ENCODE measurements around the gene NUP58. TPM values are rescaled to one million over a fixed set of nuclear protein-coding genes. Genes with fewer than 3 reads are reported as not detected.

The NUP58 gene
- 1 to 10 TPM; 8.9 TPM for polyA plus RNA-seq

GRCh38 chr13:25301347-25302113 lies at the start of gene NUP58:
Gene NUP58 (plus strand): TSS chr13:25301625. CDS start chr13:25301774, 149 bp downstream.
- H3K36me3 ChIP-seq (ENCODE audit: control insufficient read depth in 2 of 2, insufficient read depth in 2 of 2, low read length in 1 of 2): no peaks in the 10 kb centered on the region
- 0% methylated on average over 61 to 64 of the region's 64 CpGs for WGBS, 2 donors
- no peaks in the 10 kb centered on the region for H3K9me3 ChIP-seq (ENCODE audit: control insufficient read depth in 2 of 2, insufficient read depth in 1 of 2, low read depth in 1 of 2, low read length in 1 of 2)
- H3K4me1 ChIP-seq (ENCODE audit: control insufficient read depth in 2 of 2, insufficient read depth in 2 of 2, low read length in 1 of 2): no peaks in the 10 kb centered on the region
- peak within 1 kb of the TSS; percentile 84 to 98 for H3K27ac ChIP-seq (ENCODE audit: low read depth in 2 of 2, low read length in 1 of 2)
- H3K27me3 ChIP-seq (ENCODE audit: control insufficient read depth in 1 of 2, insufficient read depth in 2 of 2, low read length in 2 of 2): no peaks in the 10 kb centered on the region
- H3K4me3 ChIP-seq (ENCODE audit: low read depth in 1 of 2, low read length in 2 of 2): peak within 1 kb of the TSS; percentile 71 to 75

- H3K9me3 ChIP-seq (ENCODE audit: control insufficient read depth in 2 of 2, insufficient read depth in 1 of 2, low read depth in 1 of 2, low read length in 1 of 2): no peaks in the 10 kb centered on the region
- no peaks in the 10 kb centered on the region for H3K27me3 ChIP-seq (ENCODE audit: control insufficient read depth in 1 of 2, insufficient read depth in 2 of 2, low read length in 2 of 2)
- H3K27ac ChIP-seq (ENCODE audit: low read depth in 2 of 2, low read length in 1 of 2): no peak overlapping the region
- no peak overlapping the region for H3K4me3 ChIP-seq (ENCODE audit: low read depth in 1 of 2, low read length in 2 of 2)
- WGBS, 2 donors: 90 to 94% methylated on average over 4 of the region's 4 CpGs
- peaks cover 0 to 4% of the 10 kb centered on the region in 2 donors for H3K36me3 ChIP-seq (ENCODE audit: control insufficient read depth in 2 of 2, insufficient read depth in 2 of 2, low read length in 1 of 2)
- H3K4me1 ChIP-seq (ENCODE audit: control insufficient read depth in 2 of 2, insufficient read depth in 2 of 2, low read length in 1 of 2): no peaks in the 10 kb centered on the region
Observed at GRCh38 chr13:25252225-25252624, 49.2 kb upstream of the NUP58 start.

- 95 to 98% methylated on average over 2 of the region's 2 CpGs for WGBS, 2 donors
- no peak overlapping the region for H3K27ac ChIP-seq (ENCODE audit: low read depth in 2 of 2, low read length in 1 of 2)
Observed at GRCh38 chr13:25252752-25253151, 48.7 kb upstream of the NUP58 start.

DNA sequence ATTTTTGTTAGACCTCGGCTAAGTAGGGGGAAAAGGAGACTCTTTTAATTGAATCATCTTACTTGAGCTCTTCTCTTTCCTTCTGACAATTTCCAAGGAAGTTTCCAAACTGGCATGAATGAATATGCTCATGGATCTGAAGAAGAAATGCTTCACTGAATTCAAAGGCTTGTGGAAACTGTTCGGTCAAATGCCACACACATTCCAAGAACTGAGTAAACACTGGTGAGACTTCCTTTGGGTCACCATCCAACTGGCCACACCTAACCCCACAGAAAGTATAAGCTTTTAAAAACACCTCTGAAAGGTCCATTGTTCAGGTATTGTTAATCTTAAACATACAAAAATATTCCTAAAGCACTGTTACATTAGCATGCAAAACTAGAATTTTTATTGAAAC lies 47.7 kb upstream of the NUP58 start:
- no peaks in the 10 kb centered on the region for H3K9me3 ChIP-seq (ENCODE audit: control insufficient read depth in 2 of 2, insufficient read depth in 1 of 2, low read depth in 1 of 2, low read length in 1 of 2)

More at GRCh38 chr13:25252752-25253151, 48.7 kb upstream of the NUP58 start:
- H3K27me3 ChIP-seq (ENCODE audit: control insufficient read depth in 1 of 2, insufficient read depth in 2 of 2, low read length in 2 of 2): no peaks in the 10 kb centered on the region
- H3K4me3 ChIP-seq (ENCODE audit: low read depth in 1 of 2, low read length in 2 of 2): no peak overlapping the region
- no peaks in the 10 kb centered on the region for H3K9me3 ChIP-seq (ENCODE audit: control insufficient read depth in 2 of 2, insufficient read depth in 1 of 2, low read depth in 1 of 2, low read length in 1 of 2)
- peaks cover 0 to 4% of the 10 kb centered on the region in 2 donors for H3K36me3 ChIP-seq (ENCODE audit: control insufficient read depth in 2 of 2, insufficient read depth in 2 of 2, low read length in 1 of 2)
- no peaks in the 10 kb centered on the region for H3K4me1 ChIP-seq (ENCODE audit: control insufficient read depth in 2 of 2, insufficient read depth in 2 of 2, low read length in 1 of 2)

DNA sequence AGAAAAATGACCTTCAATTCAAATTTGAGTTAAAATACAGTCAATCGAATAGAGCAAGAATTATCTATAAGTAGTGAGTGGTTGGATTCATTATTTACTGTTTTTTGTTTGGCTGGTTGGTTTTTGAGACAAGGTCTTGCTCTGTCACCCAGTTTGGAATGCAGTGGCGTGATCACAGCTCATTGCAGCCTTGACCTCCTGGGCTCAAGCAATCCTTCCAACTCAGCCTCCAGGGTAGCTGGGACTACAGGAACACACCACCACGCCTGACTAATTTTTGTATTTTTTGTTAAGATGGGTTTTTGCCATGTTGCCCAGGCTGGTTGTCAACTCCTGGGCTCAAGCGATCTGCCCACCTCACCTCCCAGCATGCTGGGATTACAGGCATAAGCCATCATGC lies 39.2 kb upstream of the NUP58 start:
- Histone ChIP-seq H3K4me3 (ENCODE audit: low read depth in 1 of 2, low read length in 2 of 2) (no peak overlapping the region), H3K27me3 (ENCODE audit: control insufficient read depth in 1 of 2, insufficient read depth in 2 of 2, low read length in 2 of 2) (no peaks in the 10 kb centered on the region), H3K27ac (ENCODE audit: low read depth in 2 of 2, low read length in 1 of 2) (no peak overlapping the region), H3K4me1 (ENCODE audit: control insufficient read depth in 2 of 2, insufficient read depth in 2 of 2, low read length in 1 of 2) (no peaks in the 10 kb centered on the region), H3K36me3 (ENCODE audit: control insufficient read depth in 2 of 2, insufficient read depth in 2 of 2, low read length in 1 of 2) (no peaks in the 10 kb centered on the region), H3K9me3 (ENCODE audit: control insufficient read depth in 2 of 2, insufficient read depth in 1 of 2, low read depth in 1 of 2, low read length in 1 of 2) (no peaks in the 10 kb centered on the region)
- 93 to 94% methylated on average over 4 of the region's 4 CpGs for WGBS, 2 donors

More for the DNA sequence above, 47.7 kb upstream of the NUP58 start:
- Histone ChIP-seq H3K27me3 (ENCODE audit: control insufficient read depth in 1 of 2, insufficient read depth in 2 of 2, low read length in 2 of 2) (no peaks in the 10 kb centered on the region), H3K27ac (ENCODE audit: low read depth in 2 of 2, low read length in 1 of 2) (no peak overlapping the region), H3K4me3 (ENCODE audit: low read depth in 1 of 2, low read length in 2 of 2) (no peak overlapping the region), H3K36me3 (ENCODE audit: control insufficient read depth in 2 of 2, insufficient read depth in 2 of 2, low read length in 1 of 2) (peaks cover 0 to 4% of the 10 kb centered on the region in 2 donors), H3K4me1 (ENCODE audit: control insufficient read depth in 2 of 2, insufficient read depth in 2 of 2, low read length in 1 of 2) (no peaks in the 10 kb centered on the region)
- WGBS, 2 donors: 50 to 68% methylated on average over 2 of the region's 2 CpGs

DNA sequence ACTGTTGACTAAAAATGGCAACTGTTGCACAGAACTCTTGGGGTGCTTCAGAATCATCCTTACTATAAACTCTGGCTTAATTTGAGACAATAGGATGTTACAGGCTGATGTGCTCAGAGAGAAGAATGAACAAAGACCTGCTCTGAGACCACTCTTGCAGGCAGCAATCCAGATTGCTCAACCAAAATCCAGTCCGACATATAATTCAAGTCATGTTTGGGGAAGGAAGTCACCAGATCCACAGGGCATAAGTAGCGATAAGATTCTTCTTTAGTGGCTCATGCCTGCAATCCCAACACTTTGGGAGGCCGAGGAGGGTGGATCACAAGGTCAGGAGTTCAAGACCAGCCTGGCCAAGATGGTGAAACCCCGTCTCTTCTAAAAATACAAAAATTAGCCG lies 34.7 kb upstream of the NUP58 start:
- H3K4me3 ChIP-seq (ENCODE audit: low read depth in 1 of 2, low read length in 2 of 2): no peak overlapping the region
- no peaks in the 10 kb centered on the region for H3K9me3 ChIP-seq (ENCODE audit: control insufficient read depth in 2 of 2, insufficient read depth in 1 of 2, low read depth in 1 of 2, low read length in 1 of 2)
- WGBS, 2 donors: 91 to 94% methylated on average over 4 to 5 of the region's 5 CpGs
- H3K4me1 ChIP-seq (ENCODE audit: control insufficient read depth in 2 of 2, insufficient read depth in 2 of 2, low read length in 1 of 2): no peaks in the 10 kb centered on the region
- peaks cover 0 to 5% of the 10 kb centered on the region in 2 donors for H3K36me3 ChIP-seq (ENCODE audit: control insufficient read depth in 2 of 2, insufficient read depth in 2 of 2, low read length in 1 of 2)
- H3K27ac ChIP-seq (ENCODE audit: low read depth in 2 of 2, low read length in 1 of 2): no peak overlapping the region
- H3K27me3 ChIP-seq (ENCODE audit: control insufficient read depth in 1 of 2, insufficient read depth in 2 of 2, low read length in 2 of 2): no peaks in the 10 kb centered on the region

- Histone ChIP-seq H3K27ac (ENCODE audit: low read depth in 2 of 2, low read length in 1 of 2) (no peak overlapping the region), H3K36me3 (ENCODE audit: control insufficient read depth in 2 of 2, insufficient read depth in 2 of 2, low read length in 1 of 2) (peaks cover 0 to 5% of the 10 kb centered on the region in 2 donors), H3K4me3 (ENCODE audit: low read depth in 1 of 2, low read length in 2 of 2) (no peak overlapping the region), H3K4me1 (ENCODE audit: control insufficient read depth in 2 of 2, insufficient read depth in 2 of 2, low read length in 1 of 2) (no peaks in the 10 kb centered on the region), H3K27me3 (ENCODE audit: control insufficient read depth in 1 of 2, insufficient read depth in 2 of 2, low read length in 2 of 2) (no peaks in the 10 kb centered on the region), H3K9me3 (ENCODE audit: control insufficient read depth in 2 of 2, insufficient read depth in 1 of 2, low read depth in 1 of 2, low read length in 1 of 2) (no peaks in the 10 kb centered on the region)
- 84 to 87% methylated on average over 1 of the region's 1 CpG for WGBS, 2 donors
Observed at GRCh38 chr13:25267715-25268114, 33.7 kb upstream of the NUP58 start.

DNA sequence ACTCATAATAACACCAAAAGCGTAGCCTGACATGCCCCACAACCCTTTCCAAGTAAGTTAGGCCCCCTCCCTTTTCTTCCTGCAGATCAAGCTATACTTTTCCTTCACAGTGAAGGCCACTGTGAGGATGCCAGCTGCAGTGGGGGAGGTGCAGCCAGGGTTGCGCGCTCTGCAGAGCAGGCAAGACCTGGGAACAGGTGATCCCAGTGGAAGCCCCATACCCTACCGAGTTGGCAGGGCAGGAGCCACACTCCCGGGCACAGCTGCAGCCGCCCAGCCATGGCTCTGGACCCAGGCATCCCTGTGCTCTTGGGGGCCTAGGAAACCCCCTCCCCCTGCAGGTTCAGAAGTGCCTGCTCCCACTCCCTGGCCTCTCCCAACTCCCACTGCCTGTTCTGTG lies 32.9 kb upstream of the NUP58 start:
- Histone ChIP-seq H3K27me3 (ENCODE audit: control insufficient read depth in 1 of 2, insufficient read depth in 2 of 2, low read length in 2 of 2) (no peaks in the 10 kb centered on the region), H3K4me3 (ENCODE audit: low read depth in 1 of 2, low read length in 2 of 2) (no peak overlapping the region), H3K36me3 (ENCODE audit: control insufficient read depth in 2 of 2, insufficient read depth in 2 of 2, low read length in 1 of 2) (peaks cover 0 to 5% of the 10 kb centered on the region in 2 donors), H3K4me1 (ENCODE audit: control insufficient read depth in 2 of 2, insufficient read depth in 2 of 2, low read length in 1 of 2) (no peaks in the 10 kb centered on the region), H3K27ac (ENCODE audit: low read depth in 2 of 2, low read length in 1 of 2) (no peak overlapping the region), H3K9me3 (ENCODE audit: control insufficient read depth in 2 of 2, insufficient read depth in 1 of 2, low read depth in 1 of 2, low read length in 1 of 2) (no peaks in the 10 kb centered on the region)
- WGBS, 2 donors: 88 to 95% methylated on average over 6 of the region's 6 CpGs

- Histone ChIP-seq H3K27ac (ENCODE audit: low read depth in 2 of 2, low read length in 1 of 2) (no peak overlapping the region), H3K36me3 (ENCODE audit: control insufficient read depth in 2 of 2, insufficient read depth in 2 of 2, low read length in 1 of 2) (no peaks in the 10 kb centered on the region), H3K9me3 (ENCODE audit: control insufficient read depth in 2 of 2, insufficient read depth in 1 of 2, low read depth in 1 of 2, low read length in 1 of 2) (no peaks in the 10 kb centered on the region), H3K27me3 (ENCODE audit: control insufficient read depth in 1 of 2, insufficient read depth in 2 of 2, low read length in 2 of 2) (no peaks in the 10 kb centered on the region), H3K4me1 (ENCODE audit: control insufficient read depth in 2 of 2, insufficient read depth in 2 of 2, low read length in 1 of 2) (no peaks in the 10 kb centered on the region), H3K4me3 (ENCODE audit: low read depth in 1 of 2, low read length in 2 of 2) (no peak overlapping the region)
- 84 to 89% methylated on average over 2 of the region's 2 CpGs for WGBS, 2 donors
Observed at GRCh38 chr13:25276748-25277147, 24.7 kb upstream of the NUP58 start.

DNA sequence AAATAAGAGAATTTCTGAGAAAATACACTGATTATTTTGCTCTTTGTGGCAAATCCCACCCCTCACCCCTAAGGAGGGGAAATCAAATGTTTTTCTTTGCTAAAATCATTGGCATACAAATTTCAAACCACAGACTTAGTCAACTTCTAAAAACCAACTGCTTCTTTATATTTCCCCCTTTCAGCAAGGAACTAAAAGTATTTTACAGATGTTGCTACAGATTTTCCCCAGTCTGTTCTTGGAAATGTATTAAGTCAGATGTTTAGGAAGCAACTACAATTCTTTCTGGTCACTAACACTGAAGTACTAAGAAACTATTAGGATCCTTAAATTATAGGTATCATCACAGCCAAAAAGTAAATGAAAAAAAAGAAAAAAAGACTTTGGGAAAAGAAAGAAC lies 21.0 kb upstream of the NUP58 start:
- Histone ChIP-seq H3K36me3 (ENCODE audit: control insufficient read depth in 2 of 2, insufficient read depth in 2 of 2, low read length in 1 of 2) (no peaks in the 10 kb centered on the region), H3K9me3 (ENCODE audit: control insufficient read depth in 2 of 2, insufficient read depth in 1 of 2, low read depth in 1 of 2, low read length in 1 of 2) (no peaks in the 10 kb centered on the region), H3K4me3 (ENCODE audit: low read depth in 1 of 2, low read length in 2 of 2) (no peak overlapping the region), H3K27ac (ENCODE audit: low read depth in 2 of 2, low read length in 1 of 2) (no peak overlapping the region), H3K27me3 (ENCODE audit: control insufficient read depth in 1 of 2, insufficient read depth in 2 of 2, low read length in 2 of 2) (no peaks in the 10 kb centered on the region), H3K4me1 (ENCODE audit: control insufficient read depth in 2 of 2, insufficient read depth in 2 of 2, low read length in 1 of 2) (no peaks in the 10 kb centered on the region)
